ENCODE measurements around the gene PCSK5. TPM values are rescaled to one million over a fixed set of nuclear protein-coding genes. Genes with fewer than 3 reads are reported as not detected.
A peak's percentile ranks its signal among the peaks of the same experiment; 100 is the strongest.
"Not testable (repeated sequence)": the region's sequence is repeated elsewhere in the genome, so short reads cannot be mapped to it uniquely, and the experiment has no call there.

PCSK5 gene
- total and polyA plus RNA-seq, 4 experiments from 2014 or later, result 3.4 to 8.4 (median 6.5) TPM

DNA sequence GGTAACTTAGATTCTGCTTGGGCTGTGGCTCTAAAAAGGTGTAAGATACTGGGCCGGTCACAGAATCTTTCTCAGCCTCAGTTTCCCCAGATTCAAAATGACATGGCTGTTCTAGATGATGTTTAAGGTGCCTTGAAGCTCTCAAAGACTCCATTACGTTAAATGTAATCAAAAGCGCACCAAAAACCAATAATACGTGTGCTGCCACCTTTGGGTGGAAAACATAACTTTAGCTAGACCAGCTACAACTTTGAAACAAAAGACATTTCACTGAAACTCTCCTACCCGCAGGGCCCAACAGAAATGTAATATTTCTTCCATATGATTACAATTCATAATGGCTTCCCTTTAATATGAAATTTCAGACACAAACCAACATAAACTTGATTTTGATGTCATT, 35.0 kb upstream of the PCSK5 start:
- ChIA-PET POLR2A (ENCODE audit: partially characterized antibody) (no interaction called here), CTCF (ENCODE audit: partially characterized antibody) (interaction anchor here (0.6 kb wide), 1 partner anchor 13 kb away, joined by 4 read pairs; no protein-coding TSS in a partner anchor)
- Histone ChIP-seq H3K4me1 (ENCODE audit: insufficient read depth, low read length) (no peaks in the 10 kb centered on the region), H3K27me3 (ENCODE audit: insufficient read depth, low read length) (no peaks in the 10 kb centered on the region), H3K27ac (ENCODE audit: low read depth, low read length) (no peak overlapping the region), H3K9me3 (ENCODE audit: control insufficient read depth in 1 of 2, low read length in 2 of 2) (no peaks in the 10 kb centered on the region), H3K36me3 (ENCODE audit: insufficient read depth, low read length) (no peaks in the 10 kb centered on the region), H3K4me3 (ENCODE audit: low read length in 2 of 2) (no peak overlapping the region)
- no peaks in the 10 kb centered on the region for H3K9me3 Mint-ChIP-seq
- H3K4me1 Mint-ChIP-seq, result no peaks in the 10 kb centered on the region
- DNase-seq, result no peak
- intact Hi-C loops (cut with micrococcal nuclease), result no loop called here
- no peaks in the 10 kb centered on the region for H3K36me3 Mint-ChIP-seq
- H3K27ac Mint-ChIP-seq, result no peak overlapping the region
- H3K4me3 Mint-ChIP-seq, result no peak overlapping the region
- peaks cover 1 to 2% of the 10 kb centered on the region in 2 donors for H3K27me3 Mint-ChIP-seq

GRCh38 chr9:75858497-75859092, 31.9 kb upstream of the PCSK5 start:
- CTCF ChIA-PET (ENCODE audit: partially characterized antibody), result no interaction called here
- no peak overlapping the region for H3K27ac ChIP-seq (ENCODE audit: low read depth, low read length)
- Mint-ChIP-seq H3K4me1 (no peaks in the 10 kb centered on the region), H3K9me3 (peaks cover 0 to 4% (median 0%) of the 10 kb centered on the region in 8 donors), H3K27ac (no peak overlapping the region), H3K4me3 (no peak overlapping the region), H3K36me3 (no peaks in the 10 kb centered on the region), H3K27me3 (peaks cover 1 to 2% of the 10 kb centered on the region in 2 donors)
- no peaks in the 10 kb centered on the region for H3K4me1 ChIP-seq (ENCODE audit: insufficient read depth, low read length)
- no peak for DNase-seq
- H3K9me3 ChIP-seq (ENCODE audit: control insufficient read depth in 1 of 2, low read length in 2 of 2), result no peaks in the 10 kb centered on the region
- no peaks in the 10 kb centered on the region for H3K36me3 ChIP-seq (ENCODE audit: insufficient read depth, low read length)
- POLR2A ChIA-PET (ENCODE audit: partially characterized antibody), result no interaction called here
- no peak overlapping the region for H3K4me3 ChIP-seq (ENCODE audit: low read length in 2 of 2)
- intact Hi-C loops (cut with micrococcal nuclease), result no loop called here
- H3K27me3 ChIP-seq (ENCODE audit: insufficient read depth, low read length), result no peaks in the 10 kb centered on the region

DNA sequence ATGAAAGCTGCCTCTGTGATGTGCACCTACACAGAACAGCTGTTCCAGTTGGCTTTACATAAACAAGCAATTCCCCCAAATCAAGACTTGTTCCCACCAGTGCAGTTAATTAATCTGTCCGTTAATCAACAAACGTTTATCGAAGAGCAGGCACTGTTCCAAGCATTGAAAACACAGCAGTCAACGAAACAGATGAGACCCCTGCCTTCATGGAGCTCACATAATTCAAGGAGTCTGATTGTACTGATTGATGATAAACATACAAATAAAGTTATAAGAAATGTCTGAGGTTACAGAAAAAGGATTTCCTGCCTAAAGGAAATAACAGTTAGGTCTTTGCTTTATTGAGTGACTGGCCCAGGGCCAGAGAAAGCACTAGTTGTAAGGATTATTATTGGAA, 26.2 kb upstream of the PCSK5 start:
- no peak for DNase-seq
- ChIA-PET POLR2A (ENCODE audit: partially characterized antibody) (no interaction called here), CTCF (ENCODE audit: partially characterized antibody) (interaction anchor here (1.0 to 2.3 kb wide), 3 partner anchors 37 to 440 kb away, joined by 3 to 5 read pairs (median 3); no protein-coding TSS in a partner anchor)
- no peak overlapping the region for H3K4me3 ChIP-seq (ENCODE audit: low read length in 2 of 2)
- no peak overlapping the region for H3K27ac ChIP-seq (ENCODE audit: low read depth, low read length)
- H3K27me3 ChIP-seq (ENCODE audit: insufficient read depth, low read length), result no peaks in the 10 kb centered on the region
- no peaks in the 10 kb centered on the region for H3K36me3 ChIP-seq (ENCODE audit: insufficient read depth, low read length)
- no peak overlapping the region for H3K4me3 Mint-ChIP-seq
- H3K4me1 Mint-ChIP-seq, result no peaks in the 10 kb centered on the region
- peaks cover 0 to 7% of the 10 kb centered on the region in 2 donors for H3K27me3 Mint-ChIP-seq
- no peak overlapping the region for H3K27ac Mint-ChIP-seq
- intact Hi-C loops (cut with micrococcal nuclease), result no loop called here
- no peaks in the 10 kb centered on the region for H3K4me1 ChIP-seq (ENCODE audit: insufficient read depth, low read length)
- H3K9me3 Mint-ChIP-seq, result peaks cover 0 to 4% (median 0%) of the 10 kb centered on the region in 8 donors
- H3K36me3 Mint-ChIP-seq, result no peaks in the 10 kb centered on the region
- H3K9me3 ChIP-seq (ENCODE audit: control insufficient read depth in 1 of 2, low read length in 2 of 2), result no peaks in the 10 kb centered on the region

DNA sequence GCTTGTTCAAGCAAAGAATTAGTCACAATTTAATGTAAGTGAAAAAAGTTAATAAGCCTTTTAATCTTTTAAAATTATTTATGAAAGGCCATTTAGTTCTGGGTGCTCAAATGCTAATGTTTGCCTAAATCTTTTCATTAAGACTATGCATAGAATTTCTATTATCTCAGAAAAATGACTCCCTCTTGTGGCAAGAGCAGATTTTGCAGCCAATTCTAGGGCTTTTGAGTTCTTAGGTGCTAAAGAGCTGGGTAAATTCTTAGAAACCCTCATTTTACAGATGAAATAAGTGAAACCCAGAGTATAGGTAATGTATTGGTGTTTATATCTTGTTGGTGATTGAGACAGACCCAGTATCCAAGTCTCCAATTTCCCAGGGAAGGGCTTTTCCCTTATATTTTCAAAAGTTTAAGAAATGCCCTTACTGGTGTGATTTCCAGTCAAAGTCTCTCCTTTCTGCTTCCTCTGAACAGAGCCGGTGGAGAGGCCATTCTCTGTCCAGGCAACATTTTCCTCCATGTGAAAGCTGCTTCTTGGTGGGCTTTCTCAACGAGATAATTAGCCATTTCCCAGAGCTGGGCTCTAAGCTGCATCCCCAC, 24.1 kb upstream of the PCSK5 start:
- CTCF ChIA-PET (ENCODE audit: partially characterized antibody), result interaction anchor here (0.7 to 1.9 kb wide), 12 partner anchors 9 to 670 kb away, joined by 3 to 18 read pairs (median 5); no protein-coding TSS in a partner anchor

DNA sequence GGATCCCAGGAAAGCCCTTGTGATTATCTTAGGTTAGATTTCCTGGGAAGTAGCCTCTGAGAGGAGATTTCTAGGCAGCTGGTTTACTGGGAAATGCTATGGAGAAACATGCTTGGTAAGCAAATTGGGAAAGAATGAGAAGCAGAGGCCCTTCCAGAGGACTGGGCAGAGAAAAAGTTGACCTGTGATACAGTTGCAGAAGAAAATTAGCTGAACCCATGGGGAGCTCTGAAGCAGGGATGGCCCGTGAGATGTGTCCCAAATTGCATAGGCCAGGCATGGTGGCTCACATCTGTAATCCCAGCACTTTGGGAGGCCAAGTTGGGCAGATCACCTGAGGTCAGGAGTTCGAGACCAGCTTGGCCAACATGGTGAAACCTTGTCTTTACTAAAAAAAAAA, 21.9 kb upstream of the PCSK5 start:
- H3K36me3 Mint-ChIP-seq; H3K4me3 Mint-ChIP-seq; H3K9me3 ChIP-seq (ENCODE audit: control insufficient read depth in 1 of 2, low read length in 2 of 2); H3K4me1 ChIP-seq (ENCODE audit: insufficient read depth, low read length); H3K4me1 Mint-ChIP-seq; H3K27me3 Mint-ChIP-seq; H3K27me3 ChIP-seq (ENCODE audit: insufficient read depth, low read length); H3K27ac Mint-ChIP-seq; H3K27ac ChIP-seq (ENCODE audit: low read depth, low read length); DNase-seq; H3K9me3 Mint-ChIP-seq; H3K36me3 ChIP-seq (ENCODE audit: insufficient read depth, low read length); H3K4me3 ChIP-seq (ENCODE audit: low read length in 2 of 2): not testable (repeated sequence)
- ChIA-PET CTCF (ENCODE audit: partially characterized antibody) (interaction anchor here (0.7 to 0.9 kb wide), 4 partner anchors 13 to 587 kb away, joined by 3 to 4 read pairs (median 3); no protein-coding TSS in a partner anchor), POLR2A (ENCODE audit: partially characterized antibody) (interaction anchor here (0.7 kb wide), 1 partner anchor 92 kb away, joined by 3 read pairs; no protein-coding TSS in a partner anchor)
- intact Hi-C loops (cut with micrococcal nuclease), result loop anchor here (5.0 kb wide), 1 partner anchor 601 kb away; no protein-coding TSS in a partner anchor

More for the DNA sequence above, 24.1 kb upstream of the PCSK5 start:
- Histone ChIP-seq H3K27me3 (ENCODE audit: insufficient read depth, low read length) (no peaks in the 10 kb centered on the region), H3K4me3 (ENCODE audit: low read length in 2 of 2) (no peak overlapping the region), H3K27ac (ENCODE audit: low read depth, low read length) (no peak overlapping the region), H3K36me3 (ENCODE audit: insufficient read depth, low read length) (no peaks in the 10 kb centered on the region), H3K4me1 (ENCODE audit: insufficient read depth, low read length) (no peaks in the 10 kb centered on the region), H3K9me3 (ENCODE audit: control insufficient read depth in 1 of 2, low read length in 2 of 2) (no peaks in the 10 kb centered on the region)
- Mint-ChIP-seq H3K4me3 (no peak overlapping the region), H3K27ac (no peak overlapping the region), H3K4me1 (peaks cover 0 to 8% (median 6%) of the 10 kb centered on the region in 4 donors), H3K27me3 (peaks cover 0 to 7% of the 10 kb centered on the region in 2 donors), H3K36me3 (no peaks in the 10 kb centered on the region), H3K9me3 (peaks cover 0 to 6% (median 0%) of the 10 kb centered on the region in 8 donors)
- peak in 4 of 5 donors; percentile 18 to 38 (median 37) for DNase-seq
- POLR2A ChIA-PET (ENCODE audit: partially characterized antibody), result interaction anchor here (0.6 kb wide), 1 partner anchor 491 kb away, joined by 4 read pairs; no protein-coding TSS in a partner anchor
- intact Hi-C loops (cut with micrococcal nuclease), result loop anchor here (2.0 to 5.0 kb wide), 2 partner anchors 436 to 599 kb away; no protein-coding TSS in a partner anchor

DNA sequence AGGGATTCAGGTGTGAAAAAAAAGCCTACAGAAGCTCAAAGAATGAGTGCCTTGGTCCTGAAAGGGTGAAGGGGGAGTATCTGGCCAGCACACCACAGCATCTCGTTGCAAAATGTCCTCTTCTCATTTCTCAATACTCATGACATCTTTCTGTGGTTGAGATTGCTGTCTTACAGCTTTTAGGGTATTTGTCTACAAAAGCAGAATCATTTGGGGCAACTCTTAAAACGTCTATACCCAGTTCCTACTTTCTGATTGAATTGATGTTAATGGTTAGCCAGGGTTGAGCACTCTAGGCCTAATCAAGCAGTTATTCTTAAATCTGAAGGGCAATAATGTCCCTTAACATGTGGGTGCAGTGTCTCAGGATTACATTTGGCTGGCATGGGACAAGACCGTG, 21.2 kb upstream of the PCSK5 start:
- Mint-ChIP-seq H3K4me3 (no peak overlapping the region), H3K36me3 (no peaks in the 10 kb centered on the region), H3K4me1 (peaks cover 0 to 8% (median 6%) of the 10 kb centered on the region in 4 donors), H3K27ac (no peak overlapping the region), H3K27me3 (peaks cover 0 to 7% of the 10 kb centered on the region in 2 donors), H3K9me3 (peaks cover 0 to 1% (median 0%) of the 10 kb centered on the region in 8 donors)
- Histone ChIP-seq H3K27ac (ENCODE audit: low read depth, low read length) (no peak overlapping the region), H3K27me3 (ENCODE audit: insufficient read depth, low read length) (no peaks in the 10 kb centered on the region), H3K4me3 (ENCODE audit: low read length in 2 of 2) (no peak overlapping the region), H3K36me3 (ENCODE audit: insufficient read depth, low read length) (no peaks in the 10 kb centered on the region), H3K4me1 (ENCODE audit: insufficient read depth, low read length) (no peaks in the 10 kb centered on the region), H3K9me3 (ENCODE audit: control insufficient read depth in 1 of 2, low read length in 2 of 2) (no peaks in the 10 kb centered on the region)
- intact Hi-C loops (cut with micrococcal nuclease), result loop anchor here (5.0 kb wide), 1 partner anchor 602 kb away; no protein-coding TSS in a partner anchor
- DNase-seq, result no peak
- ChIA-PET POLR2A (ENCODE audit: partially characterized antibody) (interaction anchor here (0.7 kb wide), 1 partner anchor 92 kb away, joined by 3 read pairs; no protein-coding TSS in a partner anchor), CTCF (ENCODE audit: partially characterized antibody) (interaction anchor here (0.7 kb wide), 1 partner anchor 210 kb away, joined by 3 read pairs; no protein-coding TSS in a partner anchor)

DNA sequence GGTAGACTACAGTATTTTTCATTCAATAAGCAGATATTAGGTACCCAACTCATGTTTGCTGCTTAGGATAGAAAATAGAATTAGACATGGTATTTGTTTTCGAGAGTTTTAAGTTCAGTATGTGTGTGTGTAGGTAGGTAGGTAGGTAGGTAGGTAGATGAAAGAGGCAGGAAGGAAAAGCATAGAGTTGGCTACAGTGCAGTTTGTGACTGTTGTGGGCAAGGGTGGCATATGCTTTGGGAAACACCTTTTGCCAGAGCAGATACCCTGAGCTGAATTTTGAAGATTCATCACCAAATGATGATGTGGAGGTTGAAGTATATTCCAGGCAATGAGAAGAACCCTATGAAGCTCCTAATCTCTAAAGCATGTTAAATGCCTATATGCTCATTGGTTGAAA, 20.0 kb upstream of the PCSK5 start:
- H3K36me3 Mint-ChIP-seq, result no peaks in the 10 kb centered on the region
- no peaks in the 10 kb centered on the region for H3K27me3 ChIP-seq (ENCODE audit: insufficient read depth, low read length)
- H3K4me3 ChIP-seq (ENCODE audit: low read length in 2 of 2), result no peak overlapping the region
- ChIA-PET CTCF (ENCODE audit: partially characterized antibody) (interaction anchor here (1.0 kb wide), 1 partner anchor 13 kb away, joined by 3 read pairs; no protein-coding TSS in a partner anchor), POLR2A (ENCODE audit: partially characterized antibody) (no interaction called here)
- DNase-seq, result no peak
- no peaks in the 10 kb centered on the region for H3K4me1 ChIP-seq (ENCODE audit: insufficient read depth, low read length)
- H3K9me3 Mint-ChIP-seq, result peaks cover 0 to 1% (median 0%) of the 10 kb centered on the region in 8 donors
- no peaks in the 10 kb centered on the region for H3K36me3 ChIP-seq (ENCODE audit: insufficient read depth, low read length)
- no peak overlapping the region for H3K27ac ChIP-seq (ENCODE audit: low read depth, low read length)
- H3K9me3 ChIP-seq (ENCODE audit: control insufficient read depth in 1 of 2, low read length in 2 of 2), result no peaks in the 10 kb centered on the region
- no peak overlapping the region for H3K27ac Mint-ChIP-seq
- no peak overlapping the region for H3K4me3 Mint-ChIP-seq
- peaks cover 0 to 8% (median 6%) of the 10 kb centered on the region in 4 donors for H3K4me1 Mint-ChIP-seq
- intact Hi-C loops (cut with micrococcal nuclease), result no loop called here
- peaks cover 0 to 8% of the 10 kb centered on the region in 2 donors for H3K27me3 Mint-ChIP-seq

Data from CD4-positive, alpha-beta memory T cell (primary cell).